HG03280 (cell line): ENCODE measurements around the gene TM4SF4.

Experiments
- ATAC-seq: cut with Tn5 transposase; IDR thresholded peaks from one replicate; pipeline ENCODE4 v1.9.1; 2021; ENCODE audit warnings: mild to moderate bottlenecking, moderate library complexity; ENCODE audit not compliant: unreplicated experiment

Gene TM4SF4

GRCh38 chr3:149510480-149510879, 36.0 kb downstream of the TM4SF4 start:
- ATAC-seq = no peak

DNA sequence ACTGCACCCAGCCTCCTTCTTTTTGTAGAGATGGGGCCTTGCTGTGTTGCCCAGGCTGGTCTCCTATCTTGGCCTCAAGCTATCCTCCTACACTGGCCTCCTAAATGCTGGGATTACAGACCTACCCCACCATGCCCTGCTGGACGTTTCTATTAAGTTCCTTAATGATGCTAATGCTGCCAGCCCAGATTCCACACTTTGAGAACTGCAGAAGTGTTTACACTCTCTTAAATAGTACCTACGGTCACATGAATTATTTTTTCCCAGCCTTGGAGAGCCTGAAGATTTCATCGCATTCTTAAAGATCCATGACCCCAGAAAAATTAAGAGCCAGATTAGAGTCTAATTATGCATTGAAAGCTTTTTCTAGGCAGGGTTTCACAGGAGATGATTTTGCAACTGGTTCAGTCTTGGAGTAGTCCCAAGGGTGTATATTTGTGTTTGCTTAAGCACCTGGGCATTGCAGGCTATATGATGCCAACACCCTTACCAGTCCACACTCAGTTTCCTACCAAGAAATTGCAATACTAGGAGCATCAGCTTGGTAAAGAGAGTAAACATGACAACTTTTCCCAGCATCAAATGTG, 36.6 kb downstream of the TM4SF4 start:
- ATAC-seq = no peak

DNA sequence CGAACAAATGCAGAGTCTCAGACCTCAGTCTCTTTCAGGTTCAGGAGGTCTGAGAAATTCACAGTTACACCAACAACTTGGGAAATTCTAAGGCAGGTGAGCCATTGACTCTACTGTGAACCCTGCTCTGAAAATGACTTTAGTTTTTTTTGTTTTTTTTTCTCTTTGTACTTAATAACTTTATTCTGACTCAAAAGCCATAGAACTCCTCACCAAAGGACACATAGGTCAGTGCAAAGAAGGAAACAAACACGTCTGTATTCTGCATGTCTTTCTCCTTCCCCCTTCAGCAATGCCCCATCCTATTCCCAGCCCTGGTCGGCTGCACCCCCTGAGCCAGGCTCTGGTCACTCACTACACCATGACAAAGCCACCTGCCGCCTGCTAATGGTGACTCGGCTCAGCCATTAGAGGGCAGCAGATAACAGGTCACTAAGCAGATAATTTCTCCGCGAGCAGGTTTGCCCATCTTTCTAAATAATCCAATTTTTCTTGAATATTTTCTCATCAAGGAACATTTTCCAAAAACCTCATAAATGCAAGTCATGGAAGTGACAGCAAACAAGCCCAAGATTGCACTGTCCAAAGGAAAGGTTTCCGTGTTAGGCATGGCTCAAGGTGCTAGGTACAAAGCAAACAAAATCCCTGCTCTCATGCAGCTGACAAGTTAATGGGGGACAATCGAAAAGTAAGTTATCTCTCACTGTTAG, 37.7 kb downstream of the TM4SF4 start:
- ATAC-seq = peak; percentile 84

DNA sequence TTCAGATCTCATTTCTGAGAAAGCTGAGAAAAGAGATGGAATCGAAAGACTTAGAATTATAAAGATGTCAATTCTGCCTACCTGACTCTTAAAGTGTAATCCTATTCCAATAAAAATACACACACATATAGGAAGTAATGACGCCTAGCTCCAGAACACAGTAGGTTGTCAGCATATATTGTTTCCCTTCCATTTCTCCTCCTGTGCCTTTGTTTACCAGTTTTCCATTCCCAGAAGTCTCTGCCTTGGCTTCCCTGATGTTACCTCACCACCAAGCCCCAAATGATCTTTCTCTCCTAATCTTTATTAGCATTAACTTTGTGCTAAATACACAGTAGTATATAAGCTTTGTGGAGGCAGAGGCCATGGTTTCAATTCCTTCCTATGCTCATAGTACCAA, 40.0 kb downstream of the TM4SF4 start:
- ATAC-seq = no peak

DNA sequence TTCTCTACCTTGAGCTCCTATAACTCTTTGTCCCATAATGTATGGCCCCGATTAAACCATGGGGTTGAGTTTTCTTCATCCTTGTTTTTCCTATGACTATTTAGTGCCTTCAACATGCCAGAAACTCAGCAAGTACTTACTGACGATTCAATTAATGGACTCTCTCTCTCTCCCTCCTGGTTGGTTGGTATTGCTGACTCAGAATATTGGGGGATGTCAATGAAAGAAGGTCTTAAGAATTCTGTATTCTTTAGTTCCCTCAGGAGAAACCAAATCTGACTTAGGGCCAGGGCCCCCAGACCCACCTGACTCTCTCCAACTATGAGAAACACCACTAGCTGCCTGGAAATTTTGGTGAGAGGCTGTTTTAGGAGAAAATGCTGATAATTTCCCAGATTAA, 40.8 kb downstream of the TM4SF4 start:
- no peak for ATAC-seq

- no peak for ATAC-seq
Measured at GRCh38 chr3:149516920-149517319, 42.4 kb downstream of the TM4SF4 start.

GRCh38 chr3:149519912-149520311, 45.4 kb downstream of the TM4SF4 start:
- ATAC-seq = no peak

DNA sequence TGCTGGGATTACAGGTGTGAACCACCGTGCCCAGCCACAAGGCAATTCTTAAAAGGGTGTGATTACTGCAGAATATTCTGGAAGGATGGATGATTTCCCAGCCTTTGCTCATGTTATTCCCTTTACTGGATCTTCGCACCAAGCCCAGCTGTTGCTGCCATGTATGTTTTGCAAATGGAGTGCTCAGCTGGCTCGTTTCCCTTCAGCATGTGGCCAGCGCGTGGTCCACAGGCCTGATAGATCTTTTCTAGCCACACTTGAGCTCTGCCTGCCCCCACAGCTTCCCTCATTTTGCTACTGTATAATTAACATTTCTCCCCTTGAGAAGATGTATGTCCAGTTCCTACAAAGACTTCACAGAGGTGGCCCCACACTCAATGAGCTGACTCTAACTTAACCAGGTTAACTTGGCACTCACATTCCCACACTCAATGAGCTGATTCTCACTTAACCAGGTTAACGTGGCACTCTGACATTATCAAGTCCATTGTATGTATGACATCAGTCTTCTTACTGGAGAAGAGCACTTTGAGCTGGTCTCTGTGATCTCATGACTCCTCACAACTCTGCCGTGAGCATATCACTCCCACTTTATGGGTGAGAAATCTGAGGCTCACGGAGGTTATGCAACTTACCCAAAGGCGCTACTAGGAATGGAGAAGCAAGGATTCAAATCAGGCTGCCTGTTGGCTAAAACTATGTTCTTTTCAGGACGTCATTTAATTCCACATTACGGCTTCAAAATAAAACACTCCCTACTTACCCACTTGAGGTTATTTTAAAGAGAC, 49.2 kb downstream of the TM4SF4 start:
- no peak for ATAC-seq

DNA sequence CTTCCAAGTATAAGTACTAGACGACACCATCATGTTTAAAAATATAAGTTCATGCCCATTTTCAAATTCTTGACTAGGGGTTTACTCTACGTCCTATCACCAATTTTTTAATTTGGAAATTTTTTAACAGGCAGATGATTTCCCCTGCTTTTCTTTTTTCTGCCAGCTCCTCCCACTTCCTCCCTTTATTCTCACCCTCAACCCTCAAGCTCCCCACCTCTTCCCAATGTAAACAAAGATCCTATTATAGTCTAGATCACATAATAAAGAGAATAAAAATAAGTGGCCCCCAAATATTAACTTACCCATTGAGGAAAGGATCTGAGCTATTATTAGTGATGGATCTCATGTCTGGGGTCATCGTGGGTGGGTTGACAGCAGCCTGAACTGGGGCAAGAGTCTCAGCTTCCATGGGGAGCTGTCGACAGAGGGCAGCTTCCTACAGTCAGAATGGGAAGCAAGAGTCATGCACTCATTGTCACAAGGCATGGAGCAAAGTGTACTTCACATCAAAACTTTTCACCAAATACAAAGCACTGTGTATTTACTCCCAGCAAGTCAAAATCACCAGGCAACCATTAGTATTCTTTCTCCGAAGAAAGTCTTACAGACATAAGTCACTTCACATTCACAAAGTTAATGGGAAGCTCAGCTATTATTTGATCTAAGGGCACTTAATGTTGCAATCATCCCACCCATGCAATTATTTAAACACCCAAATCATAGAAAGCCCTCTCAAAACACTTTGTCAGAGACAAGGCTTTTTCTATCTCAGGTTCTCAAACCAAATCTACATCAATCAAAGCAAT, 53.2 kb downstream of the TM4SF4 start:
- ATAC-seq = no peak

- ATAC-seq = no peak
Measured at GRCh38 chr3:149528340-149528650, 53.8 kb downstream of the TM4SF4 start.

DNA sequence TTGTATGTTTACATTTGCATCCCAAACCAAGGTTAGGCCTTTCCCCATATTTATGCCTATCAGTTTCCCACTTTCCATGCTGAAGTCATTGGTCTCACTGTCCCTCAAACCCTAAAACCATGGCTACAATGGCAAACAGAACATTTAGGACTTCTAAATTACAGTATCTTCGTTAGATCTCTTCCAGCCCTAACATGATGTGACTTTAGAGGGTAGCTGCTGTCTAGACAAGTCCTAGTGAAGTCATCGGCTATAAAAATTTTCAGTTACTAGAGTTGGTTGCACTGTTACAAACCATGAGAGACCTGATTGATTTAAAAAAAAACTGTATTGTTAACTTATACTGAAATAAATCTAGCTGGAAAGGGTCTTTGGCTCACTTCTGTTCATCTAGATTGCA, 54.6 kb downstream of the TM4SF4 start:
- ATAC-seq = no peak

- ATAC-seq = peak; percentile 44
Measured at GRCh38 chr3:149532489-149533180, 58.1 kb downstream of the TM4SF4 start.

DNA sequence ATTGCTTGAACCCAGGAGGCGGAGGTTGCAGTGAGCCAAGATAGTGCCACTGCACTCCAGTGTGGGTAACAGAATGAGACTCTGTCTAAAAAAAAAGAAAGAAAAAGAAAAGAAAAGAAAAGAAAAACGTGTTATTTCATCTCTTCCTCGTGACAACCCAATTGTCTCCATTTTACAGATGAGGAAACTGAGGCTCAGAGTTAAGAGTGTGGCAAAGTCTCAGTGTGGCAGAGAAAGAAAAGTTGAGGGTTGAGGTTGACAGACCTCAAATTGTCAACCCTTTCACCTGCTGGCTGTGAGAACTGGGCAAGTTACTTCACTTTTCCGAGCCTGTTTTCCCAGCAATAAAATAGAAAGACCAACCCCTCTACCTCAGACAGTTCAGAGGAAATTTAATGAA, 59.6 kb downstream of the TM4SF4 start:
- ATAC-seq = no peak

GRCh38 chr3:149534671-149535332, 60.3 kb downstream of the TM4SF4 start:
- no peak for ATAC-seq

DNA sequence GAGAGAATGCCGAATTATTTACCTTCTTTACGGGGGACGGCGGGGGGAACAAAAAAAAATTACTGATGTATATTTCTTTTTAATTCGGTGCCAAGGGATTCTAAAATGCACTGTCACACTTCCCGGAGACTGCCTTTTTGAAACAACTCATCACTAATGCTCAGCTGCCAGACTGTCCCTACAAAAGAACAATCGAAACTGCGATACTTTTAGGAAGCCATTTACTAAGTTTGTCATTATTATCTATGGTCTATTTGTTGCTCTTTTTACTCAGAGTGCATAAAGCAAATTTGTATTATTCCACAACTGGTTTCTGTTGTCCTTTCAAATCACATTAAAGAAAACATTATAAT, 60.8 kb downstream of the TM4SF4 start:
- no peak for ATAC-seq

DNA sequence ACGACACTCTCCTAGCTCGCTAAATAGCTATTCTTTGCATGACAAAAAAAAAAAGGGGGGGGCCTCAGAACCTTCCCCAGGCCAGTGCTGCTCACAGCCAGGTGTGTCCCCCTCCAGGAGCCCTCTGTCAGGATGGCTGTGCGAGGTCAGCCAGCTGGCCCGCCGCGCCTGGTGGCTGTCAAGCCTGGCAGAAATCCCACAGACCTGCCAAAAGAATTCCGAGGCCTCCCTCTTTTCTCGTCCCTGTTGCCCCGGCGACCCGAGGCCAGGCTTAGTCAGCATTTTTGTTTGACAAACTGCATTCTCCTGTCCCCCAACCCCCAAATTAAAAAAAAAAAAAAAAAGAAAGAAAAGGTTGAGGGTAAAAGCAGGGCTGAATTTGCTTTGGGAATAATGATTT, 61.9 kb downstream of the TM4SF4 start:
- no peak for ATAC-seq

DNA sequence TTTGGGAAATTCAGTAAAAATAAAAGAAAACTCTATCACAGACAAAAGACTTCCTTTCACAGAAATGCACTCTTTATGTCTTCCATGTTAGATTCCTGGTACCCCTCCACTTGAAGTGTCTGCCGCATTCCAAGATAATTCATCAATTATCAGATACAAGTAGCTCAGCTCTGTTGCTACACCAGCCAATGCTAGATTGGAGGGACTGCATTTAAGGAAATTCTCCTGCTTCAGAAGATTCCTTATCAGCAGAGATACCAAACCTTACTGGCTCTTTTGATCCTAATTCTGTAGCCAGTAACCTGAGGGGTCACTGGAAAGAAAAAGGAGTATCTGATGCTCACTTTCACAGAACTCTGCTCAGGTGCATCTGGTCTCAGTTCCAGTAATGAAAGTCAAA, 63.9 kb downstream of the TM4SF4 start:
- no peak for ATAC-seq

- no peak for ATAC-seq
Measured at GRCh38 chr3:149541091-149541491, 66.6 kb downstream of the TM4SF4 start.

GRCh38 chr3:149542375-149543312, 68.1 kb downstream of the TM4SF4 start:
- no peak for ATAC-seq
